Pancreas (tissue), 10 donors: ENCODE measurements around the gene RNF220. TPM values are rescaled to one million over a fixed set of nuclear protein-coding genes. Genes with fewer than 3 reads are reported as not detected.

Experiments
- ATAC-seq, 4 donors: fragments of 200-7000 bp; cut with Tn5 transposase; one replicate each; pipeline versions ENCODE4 v1.8.0 to v1.9.1; 2020; ENCODE audit warnings: mild to moderate bottlenecking in 4 of 4, moderate library complexity in 4 of 4
- DNase-seq, 6 donors: peaks; one replicate each; pipeline ENCODE4 v3.0.0-alpha.2; 2020
- FAIRE-seq: peaks from 2 replicates; lab custom pipeline; 2012; peaks lifted over from hg19 to GRCh38; lab: Jason Lieb, UNC
- H3K27ac ChIP-seq, 4 donors: fragments of 200-600 bp; sonication (generic); 1 replicate in 3 of 4; 2 replicates in 1 of 4; pipeline versions ENCODE4 v1.5.0 to v1.8.0; 2020
- H3K27me3 ChIP-seq, 4 donors: fragments of 200-600 bp; one replicate each; pipeline ENCODE4 v1.8.0; 2021
- H3K36me3 ChIP-seq, 3 donors: fragments of 200-600 bp; sonication (generic) in 1 of 3; one replicate each; pipeline versions ENCODE4 v1.5.0 to v1.8.0; 2020 to 2021
- H3K4me1 ChIP-seq, 3 donors: fragments of 200-600 bp; one replicate each; pipeline ENCODE4 v1.8.0; 2021
- H3K4me3 ChIP-seq, 4 donors: fragments of 200-600 bp; sonication (generic) in 2 of 4; one replicate each; pipeline versions ENCODE4 v1.5.0 to v1.8.0; 2020 to 2021
- H3K9me3 ChIP-seq, 4 donors: fragments of 200-600 bp; one replicate each; pipeline ENCODE4 v1.8.0; 2021
- WGBS, 2 donors: extraction: QIAGEN DNeasy Blood & Tissue Kit; methylation state at CpG; one replicate each; pipeline ENCODE4 v1.1.7; 2013; 5-methylcytosine and 5-hydroxymethylcytosine counted together
- intact Hi-C, 3 donors: fragments of 100-400 bp; cut with DNase I; formaldehyde crosslinking; loops; one replicate each; pipeline versions ENCODE4 v1.11.1 to v1.14.2; 2022
- polyA plus RNA-seq, 2 donors: library from polyadenylated mRNA; stranded (reverse); fragments of 200-250 nt; gene quantifications; one replicate each; pipeline ENCODE4 v1.2.3, GENCODE V29; 2013
- total RNA-seq, 6 donors: library from RNA; stranded (reverse); fragmentation: NEBNext Ultra II Directional in 4 of 6; extraction: Animal tissue kit (Norgen Biotek cat#: 25700) in 4 of 6; gene quantifications; one replicate each; pipeline versions ENCODE4 v1.2.1 to v1.2.4, GENCODE V29; 2021 to 2023
- TF ChIP-seq, protein P1 (sequence below), 4 donors: fragments of 200-600 bp; sonication (generic) in 3 of 4; IDR thresholded peaks; one replicate each; pipeline versions ENCODE4 v1.5.0 to v1.8.0; 2021; ENCODE audit warnings: antibody characterized with exemption in 4 of 4
- donor health status: healthy with polysubstance abuse.
- donor health status: DM: no; HTN: no; CAD: no; lungs with moderate emphysema.
- donor health status: DM: no; HTN: no; CAD: no.
- donor health status: control.
- donor health status: control.
- donor health status: Bipolar disorder and iron deficiency.
- donor health status: DM: yes; HTN: yes; CAD: no.
- donor health status: DM: no; HTN: no; CAD: no.
- donor health status: DM: no; HTN: no; CAD: no.
- donor health status: DM: yes; HTN: yes; CAD: no.

Gene RNF220
- total and polyA plus RNA-seq, 8 donors = 22.3 to 43.2 (median 33.0) TPM

DNA sequence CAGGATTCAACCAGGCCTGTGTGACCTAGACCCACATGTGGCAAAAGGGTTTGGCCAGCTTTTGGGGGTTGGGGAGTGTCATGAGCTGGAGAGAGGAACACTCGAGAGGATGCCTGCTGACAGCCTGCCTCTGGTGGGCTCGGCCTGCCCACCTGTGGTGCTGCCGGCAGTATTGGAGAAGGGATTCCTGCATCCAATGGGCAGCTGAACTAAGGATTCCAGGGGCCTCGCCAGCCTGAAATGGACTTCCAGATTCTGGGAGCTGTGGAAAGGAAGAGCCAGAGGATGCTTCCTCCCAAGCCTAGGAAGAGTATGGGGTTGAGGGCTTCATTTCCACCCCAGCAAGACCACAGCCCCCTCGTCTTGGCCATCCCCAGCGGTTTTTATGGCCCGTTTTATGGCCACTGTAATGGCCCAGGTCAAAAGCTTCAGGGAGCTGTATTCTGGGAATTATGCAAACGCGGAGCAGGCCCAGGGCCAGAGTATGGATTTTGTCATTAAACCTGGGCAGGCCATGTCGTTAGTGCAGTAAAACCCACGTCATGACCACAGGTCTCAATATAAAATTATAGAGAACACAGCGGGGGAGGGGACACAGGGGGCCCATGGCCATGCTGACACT, 205.6 kb downstream of the RNF220 start:
- Histone ChIP-seq H3K4me1 (no peaks in the 10 kb centered on the region), H3K27me3 (no peaks in the 10 kb centered on the region), H3K36me3 (no peaks in the 10 kb centered on the region), H3K27ac (no peak overlapping the region), H3K4me3 (no peak overlapping the region), H3K9me3 (no peaks in the 10 kb centered on the region)
- 54 to 61% methylated on average over 12 of the region's 12 CpGs for WGBS, 2 donors
- TF ChIP-seq, protein P1, sequence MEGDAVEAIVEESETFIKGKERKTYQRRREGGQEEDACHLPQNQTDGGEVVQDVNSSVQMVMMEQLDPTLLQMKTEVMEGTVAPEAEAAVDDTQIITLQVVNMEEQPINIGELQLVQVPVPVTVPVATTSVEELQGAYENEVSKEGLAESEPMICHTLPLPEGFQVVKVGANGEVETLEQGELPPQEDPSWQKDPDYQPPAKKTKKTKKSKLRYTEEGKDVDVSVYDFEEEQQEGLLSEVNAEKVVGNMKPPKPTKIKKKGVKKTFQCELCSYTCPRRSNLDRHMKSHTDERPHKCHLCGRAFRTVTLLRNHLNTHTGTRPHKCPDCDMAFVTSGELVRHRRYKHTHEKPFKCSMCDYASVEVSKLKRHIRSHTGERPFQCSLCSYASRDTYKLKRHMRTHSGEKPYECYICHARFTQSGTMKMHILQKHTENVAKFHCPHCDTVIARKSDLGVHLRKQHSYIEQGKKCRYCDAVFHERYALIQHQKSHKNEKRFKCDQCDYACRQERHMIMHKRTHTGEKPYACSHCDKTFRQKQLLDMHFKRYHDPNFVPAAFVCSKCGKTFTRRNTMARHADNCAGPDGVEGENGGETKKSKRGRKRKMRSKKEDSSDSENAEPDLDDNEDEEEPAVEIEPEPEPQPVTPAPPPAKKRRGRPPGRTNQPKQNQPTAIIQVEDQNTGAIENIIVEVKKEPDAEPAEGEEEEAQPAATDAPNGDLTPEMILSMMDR (IDR thresholded peaks at IDR 0.05) = no peak
- intact Hi-C loops = no loop called here
- no peak for FAIRE-seq
- ATAC-seq = no peak
- DNase-seq = no peak

DNA sequence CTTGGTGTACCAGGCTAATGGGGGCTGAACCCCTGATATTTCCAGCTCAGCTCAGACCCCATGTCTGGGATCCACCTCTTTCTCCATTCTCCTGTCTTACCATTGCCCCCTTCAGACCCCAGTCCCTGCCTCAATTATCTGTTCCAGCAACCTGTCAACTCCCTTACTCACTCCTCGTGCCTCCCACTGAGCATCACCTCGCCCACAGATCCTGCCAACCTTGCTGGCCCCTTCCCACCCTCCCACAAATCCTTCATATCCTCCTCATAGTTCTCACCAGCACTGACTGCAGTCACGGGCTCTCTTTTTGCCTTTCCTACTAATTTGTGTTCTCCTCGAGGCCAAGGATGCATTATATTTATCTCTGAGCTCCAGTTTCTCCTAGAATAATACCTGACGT, 206.4 kb downstream of the RNF220 start:
- no peak for FAIRE-seq
- TF ChIP-seq, protein P1 (IDR thresholded peaks at IDR 0.05) = no peak
- intact Hi-C loops = no loop called here
- Histone ChIP-seq H3K36me3 (no peaks in the 10 kb centered on the region), H3K27me3 (no peaks in the 10 kb centered on the region), H3K9me3 (no peaks in the 10 kb centered on the region), H3K27ac (no peak overlapping the region), H3K4me1 (no peaks in the 10 kb centered on the region), H3K4me3 (no peak overlapping the region)
- 71 to 78% methylated on average over 5 of the region's 5 CpGs for WGBS, 2 donors
- no peak for DNase-seq
- no peak for ATAC-seq

DNA sequence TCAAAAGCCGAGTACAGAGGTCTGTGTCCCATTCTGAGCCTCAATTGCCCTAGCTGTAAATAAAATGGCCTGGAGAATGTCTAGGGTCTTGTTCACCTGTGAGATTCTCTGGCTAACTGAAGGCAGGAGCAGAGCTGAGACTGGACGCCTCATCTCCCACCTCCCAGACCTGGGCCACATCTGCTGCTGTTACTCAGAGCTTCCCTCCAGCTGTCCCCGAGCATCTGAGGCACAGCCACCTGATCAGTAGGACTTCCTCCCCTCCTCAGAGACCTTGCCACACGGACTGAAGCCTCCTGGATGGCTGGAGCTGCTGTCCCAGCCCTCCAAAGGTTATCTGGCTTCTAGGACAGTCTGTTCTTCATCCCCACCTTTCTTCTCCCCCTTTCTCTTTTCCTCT, 206.8 kb downstream of the RNF220 start:
- H3K36me3 ChIP-seq = no peaks in the 10 kb centered on the region
- DNase-seq (no peak), ATAC-seq (no peak), FAIRE-seq (no peak)
- WGBS, 2 donors = 64 to 77% methylated on average over 4 of the region's 4 CpGs
- H3K4me1 ChIP-seq = no peaks in the 10 kb centered on the region
- no peaks in the 10 kb centered on the region for H3K27me3 ChIP-seq
- TF ChIP-seq, protein P1 (IDR thresholded peaks at IDR 0.05) = no peak
- H3K4me3 ChIP-seq = no peak overlapping the region
- H3K27ac ChIP-seq = no peak overlapping the region
- H3K9me3 ChIP-seq = no peaks in the 10 kb centered on the region
- intact Hi-C loops = no loop called here

DNA sequence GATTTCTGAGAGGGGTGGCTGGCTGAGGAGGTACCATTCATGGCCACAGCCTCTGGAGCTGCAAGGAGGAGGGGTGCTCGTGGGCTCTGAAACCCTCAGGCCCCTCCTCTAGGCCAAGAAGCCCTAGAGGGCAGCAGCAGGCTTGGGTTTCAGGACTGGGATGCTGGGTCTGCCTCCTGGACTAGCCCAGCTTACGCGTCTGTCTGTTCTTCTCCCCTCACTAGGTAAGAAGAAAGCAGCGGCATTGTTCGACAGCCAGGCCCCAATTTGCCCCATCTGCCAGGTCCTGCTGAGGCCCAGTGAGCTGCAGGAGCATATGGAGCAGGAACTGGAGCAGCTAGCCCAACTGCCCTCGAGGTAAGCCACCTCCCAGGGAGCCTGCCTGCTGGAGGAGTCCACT, 208.9 kb downstream of the RNF220 start:
- intact Hi-C loops = no loop called here
- Histone ChIP-seq H3K27ac (no peak overlapping the region), H3K27me3 (no peaks in the 10 kb centered on the region), H3K4me3 (no peak overlapping the region), H3K36me3 (no peaks in the 10 kb centered on the region), H3K4me1 (no peaks in the 10 kb centered on the region), H3K9me3 (no peaks in the 10 kb centered on the region)
- DNase-seq (no peak), ATAC-seq (no peak), FAIRE-seq (no peak)
- WGBS, 2 donors = 87 to 93% methylated on average over 6 of the region's 6 CpGs
- TF ChIP-seq, protein P1 (IDR thresholded peaks at IDR 0.05) = no peak

DNA sequence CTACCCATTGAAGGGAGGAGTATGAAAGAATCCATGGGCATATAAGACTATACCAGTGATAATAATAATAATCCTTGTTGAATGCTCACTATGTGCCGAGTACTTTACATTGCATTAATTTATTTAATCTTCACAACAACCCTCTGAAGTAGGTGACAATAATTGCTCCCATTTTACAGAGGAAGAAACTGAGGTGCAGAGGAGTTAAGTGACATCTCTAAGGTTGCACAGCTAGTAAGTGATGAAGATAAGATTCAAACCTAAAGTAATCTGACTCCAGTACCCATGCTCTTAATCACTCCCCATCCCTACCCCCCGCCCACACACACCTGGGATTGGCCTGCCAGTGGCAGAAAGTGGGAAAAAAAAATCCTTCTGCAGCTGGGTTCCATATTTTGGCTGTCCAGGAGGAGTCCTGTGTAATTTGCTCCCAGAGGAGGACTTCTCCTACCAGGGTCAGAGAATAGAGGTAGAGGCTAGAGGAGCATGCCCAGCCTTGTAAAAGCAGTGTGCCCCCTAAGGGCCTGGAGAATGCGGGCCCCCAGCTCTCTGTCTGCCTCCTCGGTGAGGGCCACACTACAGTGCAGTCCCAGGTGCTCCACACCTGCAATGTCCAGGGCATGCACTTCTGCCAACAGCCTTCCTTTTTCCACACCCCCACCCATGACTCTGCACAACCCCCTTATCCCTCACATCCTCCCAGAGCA, 211.4 kb downstream of the RNF220 start:
- H3K36me3 ChIP-seq = no peaks in the 10 kb centered on the region
- no peaks in the 10 kb centered on the region for H3K27me3 ChIP-seq
- FAIRE-seq (no peak), ATAC-seq (peak; percentile 35 to 60 (median 48)), DNase-seq (peak in 1 of 6 donors; percentile 42)
- TF ChIP-seq, protein P1 (IDR thresholded peaks at IDR 0.05) = no peak
- H3K9me3 ChIP-seq = no peaks in the 10 kb centered on the region
- intact Hi-C loops = no loop called here
- H3K27ac ChIP-seq = no peak overlapping the region
- 42 to 50% methylated on average over 4 of the region's 4 CpGs for WGBS, 2 donors
- peak overlapping the region in 2 of 4 donors; percentile 25 to 43 for H3K4me3 ChIP-seq
- H3K4me1 ChIP-seq = no peaks in the 10 kb centered on the region
